ENCODE results near the gene SUCO.
A peak's percentile ranks its signal among the peaks of the same experiment; 100 is the strongest.
"Not testable (repeated sequence)": the region's sequence is repeated elsewhere in the genome, so short reads cannot be mapped to it uniquely, and the experiment has no call there.

SUCO gene

DNA sequence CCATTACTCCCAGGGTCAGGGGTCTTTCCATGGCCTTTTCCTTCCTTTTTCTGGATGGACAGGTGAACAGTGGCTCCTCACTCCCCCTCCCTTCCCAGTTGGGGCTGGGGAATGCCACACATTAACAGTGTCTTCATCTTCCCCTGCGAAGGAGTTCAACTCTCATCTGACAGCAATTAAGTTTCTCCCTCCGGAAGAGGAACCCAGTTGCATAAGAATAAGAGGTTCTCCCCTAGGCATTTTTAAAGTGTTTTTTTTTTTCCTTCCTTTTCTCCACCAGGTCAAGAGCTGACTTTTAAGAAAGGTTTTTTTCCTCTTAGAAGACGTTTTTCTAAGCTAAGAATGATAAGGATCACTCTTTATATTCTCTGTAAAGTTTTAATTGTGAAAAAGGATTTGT is 83.7 kb downstream of the SUCO start:
- no peak for DNase-seq

DNA sequence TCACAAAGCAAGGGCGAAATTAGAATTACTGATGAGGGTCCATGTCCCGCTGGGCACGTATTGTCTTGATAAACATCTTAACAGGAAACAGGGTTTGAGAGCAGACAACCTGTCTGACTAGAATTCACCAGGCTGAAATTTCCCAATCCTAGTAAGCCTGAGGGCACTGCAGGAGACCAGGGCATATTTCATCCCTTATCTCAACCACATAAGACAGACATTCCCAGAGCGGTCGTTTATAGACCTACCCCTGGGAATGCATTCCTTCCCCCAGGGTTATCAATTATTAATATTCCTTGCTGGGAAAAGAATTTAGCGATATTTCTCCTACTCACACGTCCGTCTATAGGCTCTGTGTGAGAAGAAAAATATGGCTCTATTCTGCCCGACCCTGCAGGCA is 87.7 kb downstream of the SUCO start:
- not testable (repeated sequence) for DNase-seq

DNA sequence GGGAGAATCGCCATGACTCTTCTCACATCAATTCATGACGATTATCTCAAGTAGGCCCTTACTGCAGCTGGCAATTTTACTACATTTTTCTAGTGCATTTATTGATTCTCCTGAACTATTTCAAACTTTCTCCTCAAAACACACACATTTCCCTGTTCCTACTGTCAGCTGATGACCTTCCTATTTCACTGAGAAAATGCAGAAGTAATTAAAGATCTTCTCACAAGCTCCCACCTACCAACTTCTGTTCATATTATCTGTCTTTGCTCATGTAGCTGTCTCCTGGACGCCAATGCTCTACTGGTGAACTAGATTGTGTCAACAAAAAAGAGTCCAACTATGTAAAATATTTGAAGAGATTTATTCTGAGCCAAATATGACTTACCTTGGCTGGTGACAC is 89.6 kb downstream of the SUCO start:
- DNase-seq = no peak

DNA sequence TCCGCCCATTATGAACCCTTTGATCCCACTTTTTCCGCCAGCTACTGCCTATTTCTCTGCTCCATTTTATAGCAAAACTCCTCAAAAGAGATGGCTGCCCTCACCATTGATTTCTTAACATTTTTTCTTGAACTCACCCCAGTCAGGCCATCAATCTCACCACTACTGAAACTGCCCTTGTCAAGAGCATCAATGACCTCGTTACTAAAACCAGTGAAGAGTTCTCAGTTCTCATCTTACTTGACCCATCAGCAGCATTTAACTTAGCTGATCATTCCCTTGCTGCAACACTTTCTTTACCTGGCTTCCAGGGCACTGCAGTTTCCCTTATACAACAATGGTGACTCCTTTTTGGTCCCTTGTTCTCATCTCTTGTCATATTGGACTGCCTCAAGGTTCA is 90.8 kb downstream of the SUCO start:
- no peak for DNase-seq

DNA sequence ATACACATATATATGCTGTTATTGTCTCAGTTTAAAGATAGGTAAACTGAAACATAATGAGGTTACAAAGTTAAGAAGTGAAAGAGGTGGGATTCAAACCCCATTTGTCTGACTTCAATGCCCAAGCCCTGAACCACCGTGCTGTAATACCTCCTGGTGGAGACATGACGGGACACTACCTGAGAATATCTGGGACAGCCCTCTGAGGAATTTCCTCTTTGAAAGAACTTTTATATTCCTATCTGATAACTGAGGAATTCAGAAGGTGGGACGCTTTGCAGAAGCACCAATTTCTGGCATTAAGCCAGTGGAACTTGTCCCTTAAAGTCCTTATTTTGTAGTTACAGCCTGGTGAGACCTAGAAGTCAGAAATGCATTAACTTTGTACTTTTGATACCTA is 93.9 kb downstream of the SUCO start:
- no peak for DNase-seq

DNA sequence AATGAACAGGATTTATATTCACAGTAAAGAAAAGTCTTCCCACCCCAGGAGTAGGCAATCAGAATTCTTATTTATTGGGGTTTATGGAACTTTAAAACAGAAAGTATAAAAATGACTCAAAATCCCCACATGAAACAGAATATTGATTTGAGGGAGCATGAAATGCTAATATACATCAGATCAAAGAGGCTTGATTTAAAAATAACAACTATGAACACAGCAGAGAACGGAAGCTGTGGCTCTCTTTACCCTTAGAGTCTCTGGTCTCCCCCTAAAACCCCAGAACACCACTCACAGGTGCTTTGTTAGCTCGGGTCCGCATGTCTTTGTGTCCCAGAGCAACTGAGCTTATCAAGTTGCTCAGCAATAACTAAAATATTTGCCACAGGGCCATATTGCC is 94.8 kb downstream of the SUCO start:
- DNase-seq = no peak

DNA sequence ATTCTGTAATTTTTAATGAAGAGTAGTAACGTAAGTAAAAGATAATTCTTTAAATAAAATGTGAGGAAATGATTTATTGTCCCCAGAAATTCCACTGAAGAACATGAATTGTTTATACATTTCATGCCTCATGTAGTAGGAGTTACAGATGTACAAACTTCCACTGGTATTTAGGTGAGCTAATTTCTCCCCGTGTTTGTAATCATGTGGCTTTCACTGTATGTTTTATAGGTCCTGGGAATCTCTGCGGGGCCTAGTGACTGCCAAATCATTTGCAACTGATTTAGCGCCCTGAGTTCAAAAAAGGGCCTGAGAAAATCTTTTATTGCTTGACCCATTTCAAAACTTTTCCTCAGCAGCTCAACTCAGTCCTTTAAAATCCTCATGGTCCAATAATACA is 95.5 kb downstream of the SUCO start:
- no peak for DNase-seq

DNA sequence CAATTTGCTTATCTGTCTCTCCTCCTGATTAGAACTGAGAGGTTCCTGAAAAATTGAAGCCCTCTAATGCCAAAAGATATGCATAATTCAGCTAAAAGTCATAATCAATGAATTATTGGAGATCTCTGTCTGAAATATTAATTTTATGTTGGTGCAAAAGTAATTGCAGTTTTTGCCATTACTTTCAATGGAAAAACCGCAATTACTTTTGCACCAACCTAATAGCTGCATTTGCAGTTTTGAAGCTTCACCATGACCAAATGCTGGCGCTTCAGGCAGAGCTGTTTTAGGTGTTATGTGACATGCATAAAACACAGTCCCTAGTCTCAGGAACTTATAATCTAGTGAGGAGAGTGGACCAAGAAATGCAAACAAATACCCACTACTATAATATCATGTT is 96.2 kb downstream of the SUCO start:
- DNase-seq = no peak

DNA sequence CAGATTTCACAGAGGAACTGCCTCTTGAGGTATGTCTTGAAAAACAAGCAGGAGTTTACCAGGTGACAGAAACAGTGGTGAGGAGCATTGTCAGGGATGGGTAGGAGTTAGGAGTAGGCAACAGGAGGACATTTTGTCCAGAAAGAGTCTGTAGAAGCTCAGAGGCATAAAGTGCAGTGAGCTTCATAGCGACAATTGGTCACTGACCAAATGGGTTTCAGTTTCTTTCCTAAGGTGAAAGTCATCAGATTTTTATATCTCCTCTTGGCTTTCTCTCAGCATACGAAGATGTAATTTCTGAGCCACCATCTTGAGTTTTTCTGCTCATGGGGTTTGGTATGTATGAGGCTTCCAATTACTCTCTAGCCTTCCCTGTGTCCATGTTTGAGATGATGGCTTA is 96.7 kb downstream of the SUCO start:
- no peak for DNase-seq

DNA sequence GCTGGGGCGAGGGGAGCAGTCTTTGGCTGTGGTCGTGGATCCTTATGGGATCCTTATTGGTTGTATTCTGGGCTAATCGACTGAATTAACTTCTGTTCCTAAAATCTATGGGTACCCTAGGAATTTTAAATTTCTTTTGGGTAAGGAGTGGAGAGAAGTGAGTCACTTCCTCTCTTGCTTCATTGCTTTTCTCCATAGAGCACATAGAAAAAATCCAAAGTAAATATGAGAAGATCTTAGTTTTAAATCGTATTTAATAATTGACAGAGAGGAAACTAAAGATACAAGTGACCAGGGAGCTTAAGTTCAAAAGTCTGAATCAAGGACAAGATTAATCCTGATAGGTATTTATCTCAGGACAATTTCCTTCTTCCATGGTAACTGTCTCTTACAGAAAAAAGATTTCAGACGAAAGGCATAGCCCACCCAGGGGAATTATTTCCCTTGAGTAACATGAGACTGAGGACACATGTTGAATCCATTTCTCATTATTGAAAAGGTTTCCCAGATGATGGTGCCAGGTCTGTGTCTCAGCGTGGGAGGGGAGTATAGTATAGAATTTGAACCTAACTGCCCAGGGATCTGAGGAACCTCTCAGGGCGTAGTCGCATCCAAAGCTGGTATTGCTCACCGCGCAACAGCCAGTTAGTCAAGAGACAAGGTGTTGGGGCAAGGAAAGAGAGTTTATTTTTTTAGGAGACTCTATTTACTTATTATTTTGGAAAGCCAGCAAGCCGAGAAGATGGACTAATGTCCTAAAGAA is 97.3 kb downstream of the SUCO start:
- no peak for DNase-seq

DNA sequence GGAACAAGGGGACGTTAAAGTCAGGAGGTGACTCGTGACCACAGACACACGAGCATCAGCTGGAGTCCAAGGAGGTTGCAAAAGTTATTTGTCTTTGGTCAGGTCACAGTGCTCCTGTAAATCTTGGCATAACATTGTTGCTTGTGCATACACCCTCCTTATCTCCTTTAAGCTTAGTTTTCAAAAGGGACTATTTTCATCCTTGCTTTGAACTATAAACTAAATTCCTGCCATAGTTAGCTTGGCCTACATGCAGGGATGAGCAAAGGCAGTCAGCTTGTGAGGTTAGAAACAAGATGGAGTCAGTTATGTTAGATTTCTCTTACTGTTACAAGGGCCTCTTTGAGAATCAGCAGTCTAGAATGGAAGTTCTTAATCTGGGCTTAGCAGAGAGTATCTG is 97.9 kb downstream of the SUCO start:
- DNase-seq = no peak

DNA sequence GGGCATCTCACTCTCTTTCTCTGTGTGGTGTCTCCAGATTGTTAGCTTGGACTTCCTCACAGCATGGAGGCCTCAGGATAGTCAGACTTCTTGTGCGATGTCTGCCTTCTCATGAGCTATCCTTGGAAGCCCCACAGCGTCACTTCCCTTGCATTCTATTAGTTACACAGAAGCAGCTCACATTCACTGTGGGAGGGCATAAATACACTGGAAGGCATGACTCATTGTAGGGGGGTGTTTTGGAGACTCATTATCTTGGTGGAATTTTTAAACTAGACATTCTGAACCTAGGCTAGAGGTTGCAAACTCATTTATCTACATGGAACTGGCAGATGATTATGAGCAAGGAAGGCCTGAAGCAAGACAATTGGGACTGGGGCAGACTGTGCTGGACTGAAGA is 104.6 kb downstream of the SUCO start:
- DNase-seq = no peak

DNA sequence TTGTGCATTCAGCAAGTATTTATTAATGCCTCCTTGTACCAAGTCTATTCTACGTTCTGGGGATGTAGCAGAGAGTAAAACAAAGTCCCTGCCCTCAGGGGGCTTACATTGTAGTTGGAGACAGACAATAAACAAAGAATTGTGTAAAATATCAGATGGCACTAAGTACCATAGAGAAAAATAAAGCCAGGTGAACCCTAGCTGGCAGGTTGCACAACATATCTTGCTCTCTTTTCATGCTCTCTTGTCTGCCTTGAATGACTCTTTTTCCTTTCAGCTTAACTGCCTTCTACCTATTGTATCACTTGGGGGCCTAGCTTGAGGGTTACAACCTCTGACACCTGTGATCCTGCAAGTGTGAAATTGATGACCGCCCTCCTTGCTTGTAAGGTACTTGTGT is 105.3 kb downstream of the SUCO start:
- no peak for DNase-seq

DNA sequence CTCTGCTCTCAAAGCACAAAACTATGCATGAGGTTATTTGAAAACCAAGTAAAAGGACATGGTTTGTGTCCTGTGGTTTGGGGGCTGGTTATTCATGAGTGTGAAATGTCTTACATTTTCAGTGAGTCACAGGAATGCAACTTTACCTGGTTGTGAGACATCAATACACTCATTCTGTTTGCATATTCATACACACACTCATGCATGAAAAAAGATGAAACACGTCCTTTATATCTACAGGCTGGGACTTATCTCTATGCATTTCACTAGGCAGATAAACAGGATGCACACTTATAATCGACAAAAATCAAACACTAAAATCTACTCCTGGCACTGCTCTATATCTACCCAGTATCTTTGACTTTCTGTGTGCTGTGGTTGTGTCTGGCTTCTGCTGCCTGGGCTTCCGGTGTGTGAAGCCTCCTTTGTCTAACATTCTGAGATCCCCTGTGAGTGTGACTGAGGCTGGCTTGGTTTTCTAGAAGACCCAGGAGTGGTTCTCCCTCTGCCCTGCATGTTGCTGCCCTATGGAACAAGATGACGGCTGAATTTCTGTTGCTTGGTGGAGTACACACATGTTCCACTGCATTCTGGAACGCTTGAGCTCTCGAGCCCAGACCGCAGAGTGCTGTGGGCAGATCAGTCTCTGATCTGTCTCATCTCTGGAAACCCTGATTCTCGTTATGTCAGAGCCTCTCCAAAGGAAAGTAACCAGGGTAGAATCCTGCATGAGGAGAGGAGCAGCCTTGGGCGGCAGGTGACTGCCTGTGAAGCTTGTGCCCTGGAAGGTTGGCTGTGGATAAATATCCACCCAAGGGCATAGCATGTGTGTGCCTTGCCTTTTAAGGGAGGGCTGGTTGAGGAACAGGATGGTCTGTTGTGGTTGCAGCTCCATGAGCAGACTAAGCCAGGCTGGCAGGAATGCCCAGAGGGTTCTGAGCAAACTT is 106.2 kb downstream of the SUCO start:
- DNase-seq = no peak

DNA sequence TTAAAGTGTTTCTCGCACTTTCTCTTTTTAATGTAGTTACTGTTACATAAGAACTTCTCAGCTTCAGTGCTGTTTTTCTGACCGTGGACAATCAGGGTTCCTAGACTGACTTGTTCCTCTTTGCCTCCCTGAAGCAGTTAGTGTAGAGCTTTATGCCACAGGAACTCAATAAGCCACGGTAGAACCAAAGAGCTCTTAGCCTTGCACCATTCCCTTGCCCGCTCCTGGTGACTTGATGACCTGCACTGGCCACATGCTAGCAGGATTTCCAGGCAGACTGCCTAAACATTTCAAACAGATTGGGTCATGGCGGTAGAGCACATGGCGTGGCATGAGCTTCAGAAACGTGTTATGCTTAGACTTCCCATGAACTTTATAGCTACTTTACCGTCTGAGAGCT is 107.2 kb downstream of the SUCO start:
- no peak for DNase-seq

DNA sequence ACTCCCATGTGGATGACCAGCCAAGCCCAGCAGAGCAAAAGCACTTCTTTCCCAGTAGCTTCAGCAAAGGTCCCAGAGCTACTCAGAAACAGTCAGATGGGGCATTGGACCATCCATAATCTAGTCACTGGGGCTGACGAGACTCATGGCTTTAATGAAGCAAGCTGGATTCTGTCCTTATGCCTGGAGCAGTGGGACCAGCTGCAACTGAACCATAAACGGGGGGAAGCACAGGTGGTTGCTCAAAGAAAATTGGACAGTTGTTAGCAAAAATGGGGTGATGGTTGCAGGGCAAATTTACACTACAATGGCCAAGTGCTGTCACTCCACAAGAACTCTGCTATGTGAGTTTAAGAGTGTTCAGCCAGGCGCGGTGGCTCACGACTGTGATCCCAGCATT is 108.5 kb downstream of the SUCO start:
- DNase-seq = no peak

DNA sequence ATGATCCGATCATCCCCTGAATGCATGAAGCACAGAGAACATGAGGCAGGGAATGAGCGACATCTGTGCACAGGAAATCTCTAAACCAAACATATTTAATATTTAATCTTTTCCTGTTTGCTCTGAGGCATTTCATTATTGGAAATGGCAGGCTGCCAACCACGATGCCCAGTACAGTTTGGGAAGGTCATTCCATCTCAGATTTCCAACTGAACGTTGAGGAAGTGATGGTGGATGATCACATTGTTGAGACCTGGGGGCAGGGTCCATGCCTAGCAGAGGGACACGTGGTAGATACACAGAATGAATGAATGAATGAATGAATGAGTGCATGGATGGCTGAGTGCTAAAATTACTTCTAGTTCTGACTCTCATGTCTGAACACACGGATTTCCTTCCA is 110.0 kb downstream of the SUCO start:
- no peak for DNase-seq

DNA sequence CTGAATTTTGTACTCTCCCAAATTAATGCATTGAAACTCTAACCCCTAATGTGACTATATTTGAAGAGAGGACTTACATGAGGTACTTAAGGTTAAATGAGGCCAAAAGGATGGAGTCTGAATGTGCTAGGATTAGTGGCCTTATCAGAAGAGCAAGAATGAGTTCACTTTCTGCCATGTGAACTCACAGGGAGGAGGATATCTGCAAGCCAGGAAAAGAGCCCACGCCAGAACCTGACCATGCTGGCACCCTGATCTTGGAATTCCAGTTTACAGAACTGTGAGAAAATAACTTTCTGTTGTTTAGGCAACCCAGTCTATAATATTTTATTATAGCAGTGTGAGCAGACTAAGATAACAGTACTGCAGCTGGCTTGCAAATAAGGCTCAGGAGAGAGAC is 113.7 kb downstream of the SUCO start:
- no peak for DNase-seq

DNA sequence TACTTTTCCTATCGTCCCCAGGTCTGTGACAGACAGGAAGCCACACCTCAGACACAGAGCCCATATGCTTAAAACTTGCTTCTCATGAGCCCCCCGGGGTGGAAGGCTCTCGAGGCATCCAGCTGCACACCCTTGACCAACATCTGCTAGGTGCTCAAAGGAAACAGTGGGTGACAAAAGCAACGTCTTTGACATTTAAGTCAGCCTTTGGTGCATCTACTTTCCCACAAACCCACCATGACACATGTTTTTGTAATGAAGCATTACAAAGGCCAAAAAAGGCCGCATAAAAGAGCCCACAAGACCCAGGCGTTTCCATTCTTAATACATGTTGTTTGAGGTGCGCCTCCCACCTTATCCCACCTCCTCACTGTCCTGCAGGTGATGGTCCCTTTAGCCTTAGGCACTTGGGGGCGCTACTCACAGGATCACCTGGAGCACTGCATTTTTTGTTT is 114.2 kb downstream of the SUCO start:
- peak in 1 of 2 experiments; percentile 26 for DNase-seq

DNA sequence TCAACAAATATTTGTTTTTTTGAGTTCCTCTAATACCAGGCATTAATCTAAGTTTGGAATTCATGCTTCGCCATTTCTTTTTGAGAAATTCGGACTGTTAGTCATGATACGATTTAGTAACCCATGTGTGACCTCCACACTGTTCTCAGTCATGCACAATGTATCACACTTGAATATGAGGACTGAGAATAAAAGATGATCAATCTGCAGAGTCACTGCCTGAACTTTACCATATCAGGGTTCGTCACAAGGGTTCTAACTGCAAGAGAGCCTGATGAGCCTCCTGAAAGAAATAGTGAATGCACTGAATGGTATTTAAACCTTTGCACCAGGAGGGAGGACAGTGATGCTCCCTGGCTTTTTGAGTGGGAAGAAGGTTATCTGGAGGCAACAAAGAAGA is 115.0 kb downstream of the SUCO start:
- no peak for DNase-seq

DNA sequence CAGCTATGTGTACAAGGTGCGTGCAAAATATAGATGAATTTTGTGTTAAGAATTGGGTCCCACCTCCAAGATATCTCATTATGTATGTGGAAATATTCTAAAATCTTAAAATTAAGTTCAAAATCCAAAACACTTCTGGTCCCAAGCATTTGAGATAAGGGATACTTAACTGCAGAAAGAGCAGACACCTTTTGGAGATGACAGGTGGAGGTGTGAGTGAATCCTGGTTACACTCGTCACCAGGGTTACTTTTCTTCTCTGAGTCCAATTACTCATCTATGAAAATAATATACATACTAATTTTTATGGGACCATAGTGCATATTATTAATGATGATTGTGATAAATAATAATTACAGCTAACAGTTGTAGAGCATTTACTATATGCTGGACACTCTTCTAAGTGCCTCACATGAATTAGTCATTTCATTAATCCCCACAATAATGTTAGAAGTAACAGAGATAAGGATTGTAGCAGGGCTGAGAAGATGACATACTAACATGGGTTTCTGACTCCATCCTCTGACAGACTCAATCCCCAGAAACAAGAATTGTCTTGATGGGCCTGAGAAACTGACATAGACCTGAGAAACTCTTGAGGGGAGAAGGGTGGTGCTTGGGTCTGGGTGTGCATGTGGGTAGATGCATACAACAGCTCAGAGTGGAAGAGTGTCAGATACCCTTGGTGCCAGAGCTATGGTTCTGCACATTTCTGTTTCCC is 117.7 kb downstream of the SUCO start:
- DNase-seq = no peak

DNA sequence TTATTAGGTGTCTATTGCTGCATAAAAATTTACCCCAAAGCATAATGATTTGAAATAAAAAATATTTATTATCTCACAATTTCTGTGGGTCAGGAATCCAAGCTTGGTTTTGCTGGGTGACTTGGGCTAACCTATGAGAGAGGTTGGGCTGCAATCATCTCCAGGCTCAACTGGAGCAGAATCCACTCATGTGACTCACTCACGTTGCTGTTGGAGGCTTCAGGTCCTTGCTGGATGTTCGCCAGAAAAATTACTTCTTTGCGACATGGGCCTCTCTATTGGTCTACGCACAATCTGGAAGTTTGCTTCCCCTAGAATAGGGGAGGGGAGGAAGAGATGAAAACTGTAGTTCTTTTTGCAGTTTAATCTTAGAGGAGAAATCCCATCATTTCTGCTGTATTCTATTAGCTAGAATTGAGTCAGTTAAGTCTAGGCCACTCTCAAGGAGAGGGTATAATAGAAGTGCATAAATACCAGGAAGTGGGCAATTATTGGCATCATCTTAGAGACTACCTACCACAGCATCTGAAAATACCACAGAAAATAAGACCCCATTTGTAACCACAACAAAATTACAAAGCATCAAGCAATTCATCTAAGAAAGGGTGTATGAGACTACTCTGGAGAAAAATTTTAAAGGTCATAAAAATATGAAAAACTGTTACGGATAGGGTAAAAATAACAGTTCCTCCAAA is 120.2 kb downstream of the SUCO start:
- no peak for DNase-seq

DNA sequence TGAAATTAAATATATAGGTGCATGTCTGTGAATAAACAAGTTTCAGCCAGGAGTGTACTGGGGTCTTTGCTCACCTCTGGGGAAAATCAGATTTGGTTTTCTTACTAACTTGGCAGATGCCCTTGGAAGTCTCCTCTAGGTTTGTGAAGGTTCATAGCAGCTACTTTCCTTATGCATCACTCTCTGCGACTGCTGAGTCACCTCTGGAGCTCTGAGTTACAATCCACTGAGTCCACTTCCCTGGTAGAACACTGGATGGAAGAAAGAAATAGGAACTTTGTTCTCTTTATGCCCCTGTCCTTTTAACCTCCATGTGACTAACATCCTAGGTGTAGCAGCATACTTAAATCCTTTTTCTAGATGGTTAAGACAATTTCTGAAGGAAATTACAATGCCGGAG is 121.6 kb downstream of the SUCO start:
- no peak for DNase-seq
